Limb (tissue), 2 donors: ENCODE data around the gene DHRS12.

ENCODE experiments used
- DNase-seq, 2 donors: peaks; one replicate each; pipeline ENCODE4 v3.0.0-alpha.2; 2016; ENCODE audit errors: extremely low spot score in 2 of 2

The DHRS12 gene

GRCh38 chr13:51811046-51811445, 7.1 kb upstream of the DHRS12 start:
- DNase-seq, result no peak

- no peak for DNase-seq
Observed at GRCh38 chr13:51808811-51809210, 4.8 kb upstream of the DHRS12 start.

- no peak for DNase-seq
Observed at GRCh38 chr13:51807041-51807440, 3.1 kb upstream of the DHRS12 start.

- DNase-seq, result no peak
Observed at GRCh38 chr13:51806566-51806965, 2.6 kb upstream of the DHRS12 start.

GRCh38 chr13:51805925-51806324, 2.0 kb upstream of the DHRS12 start:
- DNase-seq, result no peak

GRCh38 chr13:51805313-51805712, 1.4 kb upstream of the DHRS12 start:
- no peak for DNase-seq

GRCh38 chr13:51804295-51805172, 571 bp upstream of the DHRS12 start:
- peak in 1 of 2 donors; percentile 61 for DNase-seq

- DNase-seq, result no peak
Observed at GRCh38 chr13:51802631-51803418, 1.1 kb downstream of the DHRS12 start.

- DNase-seq, result no peak
Observed at GRCh38 chr13:51801631-51802099, 2.3 kb downstream of the DHRS12 start.

GRCh38 chr13:51800486-51800885, 3.5 kb downstream of the DHRS12 start:
- no peak for DNase-seq

- DNase-seq, result no peak
Observed at GRCh38 chr13:51799261-51799660, 4.7 kb downstream of the DHRS12 start.

- peak; percentile 42 to 61 for DNase-seq
Observed at GRCh38 chr13:51797664-51798488, 6.1 kb downstream of the DHRS12 start.

- DNase-seq, result no peak
Observed at GRCh38 chr13:51796546-51796945, 7.4 kb downstream of the DHRS12 start.

GRCh38 chr13:51795419-51795818, 8.5 kb downstream of the DHRS12 start:
- DNase-seq, result no peak

GRCh38 chr13:51794964-51795363, 9.0 kb downstream of the DHRS12 start:
- DNase-seq, result no peak

GRCh38 chr13:51793570-51794271, 10.2 kb downstream of the DHRS12 start:
- DNase-seq, result no peak

GRCh38 chr13:51786425-51787265, 17.3 kb downstream of the DHRS12 start:
- no peak for DNase-seq

GRCh38 chr13:51785712-51786424, 18.1 kb downstream of the DHRS12 start:
- peak; percentile 55 to 68 for DNase-seq

GRCh38 chr13:51784097-51784496, 19.9 kb downstream of the DHRS12 start:
- no peak for DNase-seq
